Measurements from ENCODE around the gene GRIP2.

GRIP2 gene

GRCh38 chr3:14539742-14540491 lies at the start of gene GRIP2:
Gene GRIP2 (minus strand): TSS chr3:14540342. CDS start chr3:14540308, 34 bp downstream.
- no peak for DNase-seq

- no peak for DNase-seq
Measured at GRCh38 chr3:14588425-14589112, 48.4 kb upstream of the GRIP2 start.

GRCh38 chr3:14587740-14588360 lies 47.7 kb upstream of the GRIP2 start:
- peak; percentile 27 for DNase-seq

GRCh38 chr3:14586611-14587010 lies 46.5 kb upstream of the GRIP2 start:
- DNase-seq = no peak

GRCh38 chr3:14583548-14584091 lies 43.5 kb upstream of the GRIP2 start:
- DNase-seq = no peak

- no peak for DNase-seq
Measured at GRCh38 chr3:14582045-14582410, 41.9 kb upstream of the GRIP2 start.

GRCh38 chr3:14581334-14582044 lies 41.3 kb upstream of the GRIP2 start:
- no peak for DNase-seq

- DNase-seq = no peak
Measured at GRCh38 chr3:14577897-14578296, 37.8 kb upstream of the GRIP2 start.

GRCh38 chr3:14576163-14576562 lies 36.0 kb upstream of the GRIP2 start:
- DNase-seq = no peak

- DNase-seq = no peak
Measured at GRCh38 chr3:14574183-14574582, 34.0 kb upstream of the GRIP2 start.

GRCh38 chr3:14573706-14574105 lies 33.6 kb upstream of the GRIP2 start:
- DNase-seq = no peak

GRCh38 chr3:14570864-14571263 lies 30.7 kb upstream of the GRIP2 start:
- no peak for DNase-seq

- no peak for DNase-seq
Measured at GRCh38 chr3:14570089-14570488, 29.9 kb upstream of the GRIP2 start.

- no peak for DNase-seq
Measured at GRCh38 chr3:14569474-14570000, 29.4 kb upstream of the GRIP2 start.

GRCh38 chr3:14568269-14568668 lies 28.1 kb upstream of the GRIP2 start:
- DNase-seq = no peak

GRCh38 chr3:14566812-14567211 lies 26.7 kb upstream of the GRIP2 start:
- DNase-seq = no peak

- peak; percentile 88 for DNase-seq
Measured at GRCh38 chr3:14565868-14566588, 25.9 kb upstream of the GRIP2 start.

- no peak for DNase-seq
Measured at GRCh38 chr3:14564741-14565140, 24.6 kb upstream of the GRIP2 start.

GRCh38 chr3:14563946-14564539 lies 23.9 kb upstream of the GRIP2 start:
- DNase-seq = no peak

GRCh38 chr3:14562121-14562890 lies 22.2 kb upstream of the GRIP2 start:
- DNase-seq = no peak

Data from hematopoietic multipotent progenitor cell treated with erythropoietin and hydrocortisone succinate and interleukin-3 and kit ligand, for 6 days (in vitro differentiated cells).